ENCODE data around the gene PTPRS. TPM values are rescaled to one million over a fixed set of nuclear protein-coding genes. Genes with fewer than 3 reads are reported as not detected.
"Not testable (repeated sequence)": the region's sequence is repeated elsewhere in the genome, so short reads cannot be mapped to it uniquely, and the experiment has no call there.

Gene PTPRS
- total and polyA plus RNA-seq, 2 of the 13 experiments (the other 11 are each of a cell fraction or from before 2014, with no cell fraction given), result 32.7 to 43.9 TPM

DNA sequence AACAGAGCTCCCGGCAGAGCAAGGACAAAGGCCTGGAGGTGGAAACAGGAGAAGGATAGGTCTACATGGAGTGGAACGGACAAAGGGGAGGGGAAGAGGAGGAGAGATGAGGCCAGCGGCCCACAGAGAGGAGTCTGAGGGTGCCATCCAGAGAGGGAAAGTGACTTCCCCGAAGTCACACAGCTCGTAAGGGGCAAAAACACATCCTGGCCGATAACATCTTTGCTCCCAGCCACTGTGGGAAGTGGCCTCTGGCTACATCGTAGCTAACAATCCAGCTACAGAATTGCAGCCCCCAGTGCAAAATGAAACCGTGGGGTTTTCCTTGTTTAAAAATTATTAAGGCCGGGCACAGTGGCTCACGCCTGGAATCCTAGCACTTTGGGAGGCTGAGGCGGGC lies 11.5 kb downstream of the PTPRS start:
- TF ChIP-seq ZNF768 (CRISPR knock-in tag; IDR thresholded peaks at IDR 0.05) (peak; percentile 83), MXD1 (CRISPR knock-in tag; IDR thresholded peaks at IDR 0.05) (no peak)
- Histone ChIP-seq H3K4me1 (ENCODE audit: insufficient read depth, low read length) (no peaks in the 10 kb centered on the region), H2AFZ (ENCODE audit: low read length) (no peak overlapping the region), H3K27ac (ENCODE audit: extremely low read length, insufficient read depth, low read length) (no peak overlapping the region), H3K9me3 (ENCODE audit: low read length) (no peaks in the 10 kb centered on the region), H3K4me2 (ENCODE audit: low read depth, low read length) (no peak overlapping the region), H3K79me2 (ENCODE audit: insufficient read depth, low read length) (no peaks in the 10 kb centered on the region), H3K27me3 (ENCODE audit: control insufficient read depth in 1 of 2, insufficient read depth in 2 of 2, low read length in 2 of 2) (no peaks in the 10 kb centered on the region), H3K4me3 (replicated peaks in 1 of 3; ENCODE audit: insufficient read depth in 1 of 3, low read depth in 2 of 3, low read length in 3 of 3) (no peak overlapping the region), H4K20me1 (ENCODE audit: insufficient read depth, low read length) (peaks cover 14% of the 10 kb centered on the region; the same call in 1 of the 2 replicates), H3K36me3 (replicated peaks in 1 of 2; ENCODE audit: control insufficient read depth in 1 of 2, insufficient read depth in 2 of 2, low read length in 2 of 2) (peaks cover 0 to 3% of the 10 kb centered on the region in 2 experiments; a peak in 2 of 5 replicates), H3K9ac (ENCODE audit: insufficient read depth, low read depth, low read length) (no peak overlapping the region)
- in situ Hi-C loops (cut with HindIII; ENCODE audit: extremely low pct_ligation_motif_present, low pct_unique_long_range_greater_than_20kb), result no loop called here
- ATAC-seq (no peak), FAIRE-seq (no peak), DNase-seq (ENCODE audit: low spot score) (no peak)
- intact Hi-C loops (cut with micrococcal nuclease; ENCODE audit: unreplicated experiment), result no loop called here
- 94% methylated on average over 9 of the region's 11 CpGs for WGBS (ENCODE audit: low lambda C conversion rate)
- ChIA-PET CTCF (ENCODE audit: low intra/inter-chr PET ratio, low total read pairs) (no interaction called here), POLR2A (no interaction called here)
- no TSS peak for BruUV-seq (replicated peaks)

DNA sequence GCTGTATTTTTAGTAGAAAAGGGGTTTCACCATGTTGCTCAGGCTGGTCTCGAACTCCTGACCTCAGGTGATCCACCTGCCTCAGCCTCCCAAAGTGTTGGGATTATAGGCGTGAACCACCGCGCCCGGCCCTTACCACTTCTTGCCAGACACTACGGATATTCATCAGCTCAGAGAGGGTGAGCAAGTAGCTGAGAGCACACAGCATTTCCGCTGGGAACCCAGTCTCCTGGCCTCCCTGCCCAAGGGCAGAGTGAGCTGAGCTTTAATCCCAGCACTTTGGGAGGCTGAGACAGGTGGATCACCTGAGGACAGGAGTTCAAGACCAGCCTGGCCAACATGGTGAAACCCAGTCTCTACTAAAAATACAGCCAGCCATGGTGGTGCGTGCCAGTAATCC lies 12.2 kb downstream of the PTPRS start:
- BruUV-seq (replicated peaks); H3K4me1 ChIP-seq (ENCODE audit: insufficient read depth, low read length); ATAC-seq; FAIRE-seq; H3K4me3 ChIP-seq (replicated peaks in 1 of 3; ENCODE audit: insufficient read depth in 1 of 3, low read depth in 2 of 3, low read length in 3 of 3); in situ Hi-C loops (cut with HindIII; ENCODE audit: extremely low pct_ligation_motif_present, low pct_unique_long_range_greater_than_20kb); H3K9me3 ChIP-seq (ENCODE audit: low read length); intact Hi-C loops (cut with micrococcal nuclease; ENCODE audit: unreplicated experiment); H3K9ac ChIP-seq (ENCODE audit: insufficient read depth, low read depth, low read length); H3K79me2 ChIP-seq (ENCODE audit: insufficient read depth, low read length); H3K36me3 ChIP-seq (replicated peaks in 1 of 2; ENCODE audit: control insufficient read depth in 1 of 2, insufficient read depth in 2 of 2, low read length in 2 of 2); POLR2A ChIA-PET; DNase-seq (ENCODE audit: low spot score); H2AFZ ChIP-seq (ENCODE audit: low read length); H3K27ac ChIP-seq (ENCODE audit: extremely low read length, insufficient read depth, low read length); H3K4me2 ChIP-seq (ENCODE audit: low read depth, low read length); H3K27me3 ChIP-seq (ENCODE audit: control insufficient read depth in 1 of 2, insufficient read depth in 2 of 2, low read length in 2 of 2); CTCF ChIA-PET (ENCODE audit: low intra/inter-chr PET ratio, low total read pairs): not testable (repeated sequence)
- peaks cover 14% of the 10 kb centered on the region; the same call in 1 of the 2 replicates for H4K20me1 ChIP-seq (ENCODE audit: insufficient read depth, low read length)
- peak; percentile 94 for TF ChIP-seq ZNF768 (CRISPR knock-in tag; IDR thresholded peaks at IDR 0.05)
- 91% methylated on average over 7 of the region's 8 CpGs for WGBS (ENCODE audit: low lambda C conversion rate)

Data from HepG2 (cell line).